ENCODE data around the gene ANK2. TPM values are rescaled to one million over a fixed set of nuclear protein-coding genes. Genes with fewer than 3 reads are reported as not detected.

Gene ANK2
- total RNA-seq, 1 donor from 2014 or later, result 121 TPM

- Histone ChIP-seq H4K20me1 (ENCODE audit: low read depth) (peaks cover 6% of the 10 kb centered on the region), H3F3A (ENCODE audit: low read depth) (peaks cover 9% of the 10 kb centered on the region), H3K9ac (no peak overlapping the region), H3K36me3 (no peaks in the 10 kb centered on the region), H3K4me1 (peaks cover 27% of the 10 kb centered on the region), H3K27me3 (no peaks in the 10 kb centered on the region), H3K79me2 (ENCODE audit: low read depth) (no peaks in the 10 kb centered on the region), H2AFZ (replicated peaks) (no peak overlapping the region), H3K27ac (no peak overlapping the region), H3K4me3 (no peak overlapping the region), H3K9me3 (ENCODE audit: low read depth) (no peaks in the 10 kb centered on the region), H3K4me2 (no peak overlapping the region)
- Mint-ChIP-seq H3K4me1 (peaks cover 9% of the 10 kb centered on the region), H3K9me3 (peaks cover 4% of the 10 kb centered on the region), H3K4me3 (no peak overlapping the region), H3K27me3 (ENCODE audit: insufficient read depth, low read depth) (no peaks in the 10 kb centered on the region), H3K27ac (no peak overlapping the region), H3K36me3 (no peaks in the 10 kb centered on the region)
- no peak for DNase-seq (ENCODE audit: low spot score)
- TF ChIP-seq EZH2 (IDR thresholded peaks at IDR 0.05), result no peak
- TF ChIP-seq CTCF (IDR thresholded peaks at IDR 0.05), result no peak
- TF ChIP-seq EZH2phosphoT487 (IDR thresholded peaks at IDR 0.05), result no peak
Observed at GRCh38 chr4:113221990-113222389, 172.5 kb downstream of the ANK2 start.

DNA sequence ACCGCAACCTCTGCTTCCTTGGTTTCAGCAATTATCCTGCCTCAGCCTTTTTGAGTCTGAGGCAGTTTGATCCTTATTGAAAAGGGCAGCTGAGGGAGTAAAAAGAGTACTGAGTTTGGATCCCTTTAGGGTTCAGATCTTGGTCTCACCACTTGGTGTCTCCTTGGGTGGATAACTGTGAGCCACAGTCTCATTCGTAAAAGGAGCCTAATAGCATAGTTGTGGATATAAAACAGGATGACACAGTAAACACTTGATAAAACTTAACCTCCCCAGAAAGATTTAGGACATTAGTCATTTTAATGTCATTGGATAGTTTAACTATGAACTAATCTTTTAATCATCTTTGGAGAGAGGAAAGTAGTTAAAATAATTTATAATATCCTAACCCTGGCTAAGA, 173.0 kb downstream of the ANK2 start:
- Mint-ChIP-seq H3K4me3 (no peak overlapping the region), H3K4me1 (peaks cover 12% of the 10 kb centered on the region), H3K9me3 (peaks cover 4% of the 10 kb centered on the region), H3K36me3 (no peaks in the 10 kb centered on the region), H3K27me3 (ENCODE audit: insufficient read depth, low read depth) (no peaks in the 10 kb centered on the region), H3K27ac (no peak overlapping the region)
- Histone ChIP-seq H3K4me3 (no peak overlapping the region), H3K9me3 (ENCODE audit: low read depth) (no peaks in the 10 kb centered on the region), H3K36me3 (no peaks in the 10 kb centered on the region), H4K20me1 (ENCODE audit: low read depth) (peaks cover 6% of the 10 kb centered on the region), H3K9ac (no peak overlapping the region), H2AFZ (replicated peaks) (no peak overlapping the region), H3K27me3 (no peaks in the 10 kb centered on the region), H3F3A (ENCODE audit: low read depth) (peaks cover 9% of the 10 kb centered on the region), H3K27ac (no peak overlapping the region), H3K79me2 (ENCODE audit: low read depth) (no peaks in the 10 kb centered on the region), H3K4me2 (no peak overlapping the region), H3K4me1 (peaks cover 27% of the 10 kb centered on the region)
- TF ChIP-seq EZH2phosphoT487 (IDR thresholded peaks at IDR 0.05) (no peak), CTCF (IDR thresholded peaks at IDR 0.05) (peak; percentile 11), EZH2 (IDR thresholded peaks at IDR 0.05) (no peak)
- DNase-seq (ENCODE audit: low spot score), result peak; percentile 5

DNA sequence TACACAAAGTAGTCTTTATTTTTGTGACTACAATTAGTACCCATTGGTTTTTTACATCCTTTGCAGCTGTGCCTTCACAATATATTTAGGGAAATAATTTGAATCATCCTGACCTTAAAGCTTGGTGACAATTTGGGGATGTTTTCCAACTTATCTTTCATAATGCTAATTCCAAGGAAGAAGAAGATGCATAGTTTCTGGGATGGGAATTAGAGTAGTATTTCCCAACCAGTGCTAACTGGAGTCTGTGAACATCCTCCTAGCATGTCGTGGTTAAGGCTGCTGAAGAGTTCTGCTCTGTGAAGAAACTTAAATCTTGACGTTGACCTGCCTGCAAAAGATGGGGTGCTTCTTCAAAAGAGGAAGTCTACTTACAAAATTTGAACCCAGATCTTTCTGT, 173.5 kb downstream of the ANK2 start:
- H3K4me3 Mint-ChIP-seq, result no peak overlapping the region
- H3K27me3 Mint-ChIP-seq (ENCODE audit: insufficient read depth, low read depth), result no peaks in the 10 kb centered on the region
- Histone ChIP-seq H3K27ac (no peak overlapping the region), H3K9ac (no peak overlapping the region), H3K27me3 (no peaks in the 10 kb centered on the region), H3K4me3 (no peak overlapping the region), H3K4me1 (peaks cover 27% of the 10 kb centered on the region), H2AFZ (replicated peaks) (no peak overlapping the region), H3K36me3 (no peaks in the 10 kb centered on the region), H3K4me2 (no peak overlapping the region), H3F3A (ENCODE audit: low read depth) (peaks cover 9% of the 10 kb centered on the region), H3K79me2 (ENCODE audit: low read depth) (no peaks in the 10 kb centered on the region), H4K20me1 (ENCODE audit: low read depth) (peaks cover 6% of the 10 kb centered on the region), H3K9me3 (ENCODE audit: low read depth) (no peaks in the 10 kb centered on the region)
- DNase-seq (ENCODE audit: low spot score), result no peak
- peaks cover 12% of the 10 kb centered on the region for H3K4me1 Mint-ChIP-seq
- TF ChIP-seq EZH2 (IDR thresholded peaks at IDR 0.05), result no peak
- no peak for TF ChIP-seq CTCF (IDR thresholded peaks at IDR 0.05)
- TF ChIP-seq EZH2phosphoT487 (IDR thresholded peaks at IDR 0.05), result no peak
- H3K36me3 Mint-ChIP-seq, result no peaks in the 10 kb centered on the region
- H3K9me3 Mint-ChIP-seq, result peaks cover 4% of the 10 kb centered on the region
- H3K27ac Mint-ChIP-seq, result no peak overlapping the region
